ENCODE results near the gene HYDIN.
"Not testable (repeated sequence)": the region's sequence is repeated elsewhere in the genome, so short reads cannot be mapped to it uniquely, and the experiment has no call there.

Gene HYDIN

GRCh38 chr16:70884652-70885051, 345.9 kb downstream of the HYDIN start:
- not testable (repeated sequence) for H3K27ac ChIP-seq (ENCODE audit: low read depth, low read length); H3K4me1 ChIP-seq (ENCODE audit: control insufficient read depth in 5 of 5, insufficient read depth in 5 of 5, low read length in 5 of 5); H3K4me3 ChIP-seq (ENCODE audit: low read depth in 1 of 5, low read length in 5 of 5); H3K9ac ChIP-seq (ENCODE audit: low read length in 5 of 5); H3K36me3 ChIP-seq (ENCODE audit: control insufficient read depth in 5 of 5, insufficient read depth in 5 of 5, low read length in 5 of 5); H3K27me3 ChIP-seq (ENCODE audit: control insufficient read depth in 5 of 5, insufficient read depth in 4 of 5, low read length in 5 of 5); H3K9me3 ChIP-seq (ENCODE audit: control insufficient read depth in 5 of 5, low read length in 5 of 5)

GRCh38 chr16:70882311-70882710, 348.2 kb downstream of the HYDIN start:
- not testable (repeated sequence) for H3K9me3 ChIP-seq (ENCODE audit: control insufficient read depth in 5 of 5, low read length in 5 of 5); H3K27ac ChIP-seq (ENCODE audit: low read depth, low read length); H3K27me3 ChIP-seq (ENCODE audit: control insufficient read depth in 5 of 5, insufficient read depth in 4 of 5, low read length in 5 of 5); H3K4me1 ChIP-seq (ENCODE audit: control insufficient read depth in 5 of 5, insufficient read depth in 5 of 5, low read length in 5 of 5); H3K9ac ChIP-seq (ENCODE audit: low read length in 5 of 5); H3K36me3 ChIP-seq (ENCODE audit: control insufficient read depth in 5 of 5, insufficient read depth in 5 of 5, low read length in 5 of 5); H3K4me3 ChIP-seq (ENCODE audit: low read depth in 1 of 5, low read length in 5 of 5)

DNA sequence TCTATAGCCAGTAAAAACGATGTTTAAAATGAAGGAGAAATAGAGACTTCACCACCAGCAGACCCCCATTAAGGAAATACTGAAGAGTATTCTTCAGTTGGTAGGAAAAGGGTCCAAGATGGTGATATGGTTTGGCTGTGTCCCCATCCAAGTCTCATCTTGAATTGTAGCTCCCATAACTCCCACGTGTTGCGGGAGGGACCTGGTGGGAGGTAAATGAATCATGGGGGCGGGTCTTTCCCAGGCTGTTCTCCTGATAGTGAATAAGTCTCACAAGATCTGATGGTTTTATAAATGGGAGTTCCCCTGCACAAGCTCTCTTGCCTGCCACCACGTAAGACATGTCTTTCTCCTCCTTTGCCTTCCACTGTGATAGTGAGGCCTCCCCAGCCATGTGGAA, 352.6 kb downstream of the HYDIN start:
- H3K27me3 ChIP-seq (ENCODE audit: control insufficient read depth in 5 of 5, insufficient read depth in 4 of 5, low read length in 5 of 5); H3K9ac ChIP-seq (ENCODE audit: low read length in 5 of 5); H3K4me1 ChIP-seq (ENCODE audit: control insufficient read depth in 5 of 5, insufficient read depth in 5 of 5, low read length in 5 of 5); H3K27ac ChIP-seq (ENCODE audit: low read depth, low read length); H3K4me3 ChIP-seq (ENCODE audit: low read depth in 1 of 5, low read length in 5 of 5); H3K9me3 ChIP-seq (ENCODE audit: control insufficient read depth in 5 of 5, low read length in 5 of 5); H3K36me3 ChIP-seq (ENCODE audit: control insufficient read depth in 5 of 5, insufficient read depth in 5 of 5, low read length in 5 of 5): not testable (repeated sequence)

- H3K4me1 ChIP-seq (ENCODE audit: control insufficient read depth in 5 of 5, insufficient read depth in 5 of 5, low read length in 5 of 5); H3K4me3 ChIP-seq (ENCODE audit: low read depth in 1 of 5, low read length in 5 of 5); H3K9ac ChIP-seq (ENCODE audit: low read length in 5 of 5); H3K36me3 ChIP-seq (ENCODE audit: control insufficient read depth in 5 of 5, insufficient read depth in 5 of 5, low read length in 5 of 5); H3K27me3 ChIP-seq (ENCODE audit: control insufficient read depth in 5 of 5, insufficient read depth in 4 of 5, low read length in 5 of 5); H3K27ac ChIP-seq (ENCODE audit: low read depth, low read length); H3K9me3 ChIP-seq (ENCODE audit: control insufficient read depth in 5 of 5, low read length in 5 of 5): not testable (repeated sequence)
These were observed 354.1 kb downstream of the HYDIN start for GRCh38 chr16:70876442-70876841.

DNA sequence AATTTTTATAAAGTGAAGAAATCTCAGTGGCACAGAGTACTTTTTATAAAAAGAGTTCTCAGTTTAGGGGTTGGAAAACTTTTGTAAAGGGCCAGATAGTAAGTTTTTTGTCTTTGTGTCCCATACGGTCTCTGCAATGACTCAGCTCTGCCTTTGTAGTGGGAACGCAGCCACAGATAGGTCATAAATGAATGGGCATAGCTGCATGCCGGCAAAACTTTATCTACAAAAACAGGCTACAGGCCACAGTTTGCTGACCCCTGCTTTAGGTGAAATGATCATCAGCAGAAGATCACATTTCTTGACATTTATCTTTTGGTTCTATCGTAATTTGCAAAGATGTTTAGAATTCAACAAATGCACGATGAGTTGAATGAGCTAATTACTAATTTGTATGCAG, 365.8 kb downstream of the HYDIN start:
- not testable (repeated sequence) for H3K9me3 ChIP-seq (ENCODE audit: control insufficient read depth in 5 of 5, low read length in 5 of 5); H3K9ac ChIP-seq (ENCODE audit: low read length in 5 of 5); H3K27me3 ChIP-seq (ENCODE audit: control insufficient read depth in 5 of 5, insufficient read depth in 4 of 5, low read length in 5 of 5); H3K4me1 ChIP-seq (ENCODE audit: control insufficient read depth in 5 of 5, insufficient read depth in 5 of 5, low read length in 5 of 5); H3K4me3 ChIP-seq (ENCODE audit: low read depth in 1 of 5, low read length in 5 of 5); H3K36me3 ChIP-seq (ENCODE audit: control insufficient read depth in 5 of 5, insufficient read depth in 5 of 5, low read length in 5 of 5); H3K27ac ChIP-seq (ENCODE audit: low read depth, low read length)

GRCh38 chr16:70861996-70862395, 368.5 kb downstream of the HYDIN start:
- H3K9me3 ChIP-seq (ENCODE audit: control insufficient read depth in 5 of 5, low read length in 5 of 5); H3K9ac ChIP-seq (ENCODE audit: low read length in 5 of 5); H3K4me3 ChIP-seq (ENCODE audit: low read depth in 1 of 5, low read length in 5 of 5); H3K27me3 ChIP-seq (ENCODE audit: control insufficient read depth in 5 of 5, insufficient read depth in 4 of 5, low read length in 5 of 5); H3K36me3 ChIP-seq (ENCODE audit: control insufficient read depth in 5 of 5, insufficient read depth in 5 of 5, low read length in 5 of 5); H3K4me1 ChIP-seq (ENCODE audit: control insufficient read depth in 5 of 5, insufficient read depth in 5 of 5, low read length in 5 of 5); H3K27ac ChIP-seq (ENCODE audit: low read depth, low read length): not testable (repeated sequence)

DNA sequence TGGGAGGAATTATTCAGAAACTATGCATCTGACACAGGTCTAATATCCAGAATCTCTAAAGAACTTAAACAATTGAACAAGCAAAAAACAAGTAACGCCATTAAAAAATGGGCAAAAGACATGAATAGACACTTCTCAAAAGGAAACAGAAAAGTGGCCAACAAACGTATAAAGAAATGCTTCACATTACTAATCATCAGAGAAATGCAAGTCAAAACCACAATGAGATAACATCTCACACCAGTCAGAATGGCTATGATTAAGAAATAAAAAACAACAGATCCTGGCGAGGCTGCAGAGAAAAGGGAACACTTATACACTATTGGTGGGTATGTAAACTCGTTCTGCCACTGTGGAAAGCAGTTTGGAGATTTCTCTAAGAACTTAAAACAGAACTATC, 379.2 kb downstream of the HYDIN start:
- H3K27me3 ChIP-seq (ENCODE audit: control insufficient read depth in 5 of 5, insufficient read depth in 4 of 5, low read length in 5 of 5); H3K4me3 ChIP-seq (ENCODE audit: low read depth in 1 of 5, low read length in 5 of 5); H3K9ac ChIP-seq (ENCODE audit: low read length in 5 of 5); H3K4me1 ChIP-seq (ENCODE audit: control insufficient read depth in 5 of 5, insufficient read depth in 5 of 5, low read length in 5 of 5); H3K9me3 ChIP-seq (ENCODE audit: control insufficient read depth in 5 of 5, low read length in 5 of 5); H3K27ac ChIP-seq (ENCODE audit: low read depth, low read length); H3K36me3 ChIP-seq (ENCODE audit: control insufficient read depth in 5 of 5, insufficient read depth in 5 of 5, low read length in 5 of 5): not testable (repeated sequence)

DNA sequence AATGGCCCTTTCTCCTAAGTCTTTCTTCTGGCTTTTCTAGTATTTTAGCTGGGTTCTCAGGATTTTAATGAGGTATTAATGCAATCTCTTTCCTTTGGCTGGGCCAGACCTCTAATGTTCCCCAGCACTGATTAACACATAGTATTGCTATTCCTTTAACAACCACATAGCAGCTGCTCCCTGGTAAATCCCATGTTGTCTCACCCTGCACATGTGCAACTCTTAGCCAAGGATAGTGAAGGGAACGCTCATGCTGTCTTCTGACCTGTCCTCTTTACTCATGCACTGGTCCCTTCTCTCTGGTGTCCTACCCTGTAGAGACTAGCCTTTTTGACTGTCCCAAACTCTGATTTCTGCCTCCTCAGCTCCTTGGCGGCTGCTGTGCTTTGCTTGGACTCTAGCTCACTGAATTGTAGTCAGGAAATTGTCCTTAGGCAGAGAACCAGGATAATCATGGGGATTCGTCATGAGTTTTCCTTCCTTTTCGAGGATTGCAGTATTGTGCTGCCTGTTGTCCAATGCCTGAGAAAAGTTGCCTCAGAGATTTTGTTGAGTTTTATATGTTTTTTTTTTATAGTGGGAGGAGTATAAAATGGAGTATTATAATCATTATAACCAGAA, 406.9 kb downstream of the HYDIN start:
- not testable (repeated sequence) for H3K9ac ChIP-seq (ENCODE audit: low read length in 5 of 5); H3K4me3 ChIP-seq (ENCODE audit: low read depth in 1 of 5, low read length in 5 of 5); H3K36me3 ChIP-seq (ENCODE audit: control insufficient read depth in 5 of 5, insufficient read depth in 5 of 5, low read length in 5 of 5); H3K27me3 ChIP-seq (ENCODE audit: control insufficient read depth in 5 of 5, insufficient read depth in 4 of 5, low read length in 5 of 5); H3K4me1 ChIP-seq (ENCODE audit: control insufficient read depth in 5 of 5, insufficient read depth in 5 of 5, low read length in 5 of 5); H3K27ac ChIP-seq (ENCODE audit: low read depth, low read length); H3K9me3 ChIP-seq (ENCODE audit: control insufficient read depth in 5 of 5, low read length in 5 of 5)

- H3K27ac ChIP-seq (ENCODE audit: low read depth, low read length); H3K4me3 ChIP-seq (ENCODE audit: low read depth in 1 of 5, low read length in 5 of 5); H3K36me3 ChIP-seq (ENCODE audit: control insufficient read depth in 5 of 5, insufficient read depth in 5 of 5, low read length in 5 of 5); H3K4me1 ChIP-seq (ENCODE audit: control insufficient read depth in 5 of 5, insufficient read depth in 5 of 5, low read length in 5 of 5); H3K9ac ChIP-seq (ENCODE audit: low read length in 5 of 5); H3K9me3 ChIP-seq (ENCODE audit: control insufficient read depth in 5 of 5, low read length in 5 of 5); H3K27me3 ChIP-seq (ENCODE audit: control insufficient read depth in 5 of 5, insufficient read depth in 4 of 5, low read length in 5 of 5): not testable (repeated sequence)
These were observed 407.8 kb downstream of the HYDIN start for GRCh38 chr16:70822734-70823133.

GRCh38 chr16:70818088-70818487, 412.4 kb downstream of the HYDIN start:
- H3K27me3 ChIP-seq (ENCODE audit: control insufficient read depth in 5 of 5, insufficient read depth in 4 of 5, low read length in 5 of 5); H3K9ac ChIP-seq (ENCODE audit: low read length in 5 of 5); H3K4me3 ChIP-seq (ENCODE audit: low read depth in 1 of 5, low read length in 5 of 5); H3K36me3 ChIP-seq (ENCODE audit: control insufficient read depth in 5 of 5, insufficient read depth in 5 of 5, low read length in 5 of 5); H3K9me3 ChIP-seq (ENCODE audit: control insufficient read depth in 5 of 5, low read length in 5 of 5); H3K4me1 ChIP-seq (ENCODE audit: control insufficient read depth in 5 of 5, insufficient read depth in 5 of 5, low read length in 5 of 5); H3K27ac ChIP-seq (ENCODE audit: low read depth, low read length): not testable (repeated sequence)

GRCh38 chr16:70809392-70810060, 421.0 kb downstream of the HYDIN start:
- H3K4me1 ChIP-seq (ENCODE audit: control insufficient read depth in 5 of 5, insufficient read depth in 5 of 5, low read length in 5 of 5): no peaks in the 10 kb centered on the region
- peaks cover 4 to 24% (median 6%) of the 10 kb centered on the region in 5 donors for H3K27me3 ChIP-seq (ENCODE audit: control insufficient read depth in 5 of 5, insufficient read depth in 4 of 5, low read length in 5 of 5)
- peaks cover 0 to 3% (median under 1%) of the 10 kb centered on the region in 5 donors for H3K9me3 ChIP-seq (ENCODE audit: control insufficient read depth in 5 of 5, low read length in 5 of 5)
- H3K27ac ChIP-seq (ENCODE audit: low read depth, low read length): no peak overlapping the region
- no peaks in the 10 kb centered on the region for H3K36me3 ChIP-seq (ENCODE audit: control insufficient read depth in 5 of 5, insufficient read depth in 5 of 5, low read length in 5 of 5)
- no peak overlapping the region for H3K4me3 ChIP-seq (ENCODE audit: low read depth in 1 of 5, low read length in 5 of 5)
- no peak overlapping the region for H3K9ac ChIP-seq (ENCODE audit: low read length in 5 of 5)

Measured in subcutaneous abdominal adipose tissue (tissue), 5 donors.